T-helper 9 cell (primary cell): Measurements from ENCODE around the gene SPECC1.
"Not testable (repeated sequence)": the region's sequence is repeated elsewhere in the genome, so short reads cannot be mapped to it uniquely, and the experiment has no call there.

Source experiments
- DNase-seq: peaks from one replicate; pipeline ENCODE4 v3.0.0-alpha.2; 2020

The SPECC1 gene

DNA sequence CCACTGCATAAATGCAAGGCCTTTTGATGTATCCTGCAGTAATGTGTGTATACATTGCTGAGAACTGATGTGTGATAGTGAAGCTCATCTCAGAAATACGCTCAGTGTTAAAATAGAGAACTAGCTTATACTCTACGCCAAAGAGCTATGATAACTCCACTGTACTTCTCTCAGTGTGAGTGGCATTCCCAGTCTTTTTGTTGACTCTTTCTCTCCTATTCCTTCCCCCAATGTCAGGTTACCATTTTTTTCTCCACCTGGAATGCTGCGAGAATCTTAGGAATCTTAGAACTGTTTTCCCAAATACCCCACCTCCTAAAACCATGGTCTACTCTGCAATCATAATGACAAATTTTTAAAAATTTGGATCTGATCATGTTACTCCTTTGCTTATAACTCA lies 342.2 kb downstream of the SPECC1 start:
- DNase-seq = not testable (repeated sequence)

DNA sequence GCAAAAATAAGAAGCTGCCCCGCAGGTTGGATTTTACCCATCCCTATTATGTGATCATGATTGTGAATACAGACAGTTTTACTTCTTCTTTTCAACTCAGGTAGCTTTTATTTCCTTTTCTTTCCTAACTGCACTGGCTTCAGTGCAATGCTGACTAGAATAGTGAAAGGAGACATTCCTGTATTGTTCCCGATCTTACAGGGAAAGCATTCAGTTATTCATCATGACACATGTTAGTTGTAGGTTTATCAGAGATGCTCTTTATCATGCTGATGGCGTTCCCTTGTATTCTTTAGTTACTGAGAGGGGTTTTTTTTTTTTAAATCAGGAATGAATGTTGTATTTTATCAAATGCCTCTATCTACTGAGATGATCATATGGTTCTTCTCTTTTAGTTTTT lies 343.4 kb downstream of the SPECC1 start:
- DNase-seq = not testable (repeated sequence)

DNA sequence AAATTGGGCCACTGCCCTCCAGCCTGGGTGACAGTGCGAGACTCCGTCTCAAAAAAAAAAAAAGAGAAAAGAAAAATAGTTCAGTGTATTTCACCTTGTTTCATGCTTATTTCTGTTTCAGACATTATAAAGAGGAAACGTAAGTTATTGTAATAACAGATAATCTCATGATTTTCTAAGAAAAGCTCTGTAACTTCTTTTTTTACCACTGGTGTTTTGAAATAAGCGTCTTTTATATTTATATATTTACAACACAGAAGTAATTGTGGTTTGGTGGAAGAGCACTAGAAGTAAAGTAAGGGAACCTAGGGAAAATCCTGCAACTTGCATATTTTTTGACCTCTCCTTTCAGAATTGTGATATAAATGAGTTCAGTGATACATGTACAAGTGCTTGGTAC lies 354.7 kb downstream of the SPECC1 start:
- not testable (repeated sequence) for DNase-seq
